NCI-H1694 treated with DMSO at 0.1 percent for 48 hours (cell line): Measurements from ENCODE around the gene TPPP2.
A peak's percentile ranks its signal among the peaks of the same experiment; 100 is the strongest.

Experiments
- DNase-seq: peaks from one replicate; lab custom pipeline; 2025; lab: John Stamatoyannopoulos, UW

Gene TPPP2

GRCh38 chr14:21017528-21018245 is 12.3 kb upstream of the TPPP2 start:
- DNase-seq = no peak

GRCh38 chr14:21018286-21018685 is 11.7 kb upstream of the TPPP2 start:
- no peak for DNase-seq

- no peak for DNase-seq
Measured at GRCh38 chr14:21018781-21019180, 11.2 kb upstream of the TPPP2 start.

- DNase-seq = no peak
Measured at GRCh38 chr14:21019366-21019765, 10.7 kb upstream of the TPPP2 start.

GRCh38 chr14:21020977-21021545 is 9.0 kb upstream of the TPPP2 start:
- DNase-seq = no peak

- DNase-seq = no peak
Measured at GRCh38 chr14:21022686-21023085, 7.3 kb upstream of the TPPP2 start.

- DNase-seq = no peak
Measured at GRCh38 chr14:21023174-21023573, 6.8 kb upstream of the TPPP2 start.

GRCh38 chr14:21023817-21024584 is 6.0 kb upstream of the TPPP2 start:
- DNase-seq = no peak

GRCh38 chr14:21024585-21025370 is 5.2 kb upstream of the TPPP2 start, which contains the start of gene NDRG2:
TSS of gene NDRG2 (minus strand) at chr14:21025061. CDS start at chr14:21023315, 1,746 bp downstream.
- peak; percentile 31 for DNase-seq

- no peak for DNase-seq
Measured at GRCh38 chr14:21025371-21026273, 4.4 kb upstream of the TPPP2 start.

GRCh38 chr14:21026274-21026987 is 3.6 kb upstream of the TPPP2 start:
- DNase-seq = no peak

- no peak for DNase-seq
Measured at GRCh38 chr14:21026988-21027315, 3.1 kb upstream of the TPPP2 start.

- no peak for DNase-seq
Measured at GRCh38 chr14:21030531-21030930, 514 bp downstream of the TPPP2 start.

GRCh38 chr14:21032326-21033132 is 2.5 kb downstream of the TPPP2 start:
- DNase-seq = no peak

- DNase-seq = no peak
Measured at GRCh38 chr14:21033133-21033698, 3.2 kb downstream of the TPPP2 start.

- no peak for DNase-seq
Measured at GRCh38 chr14:21034707-21035106, 4.7 kb downstream of the TPPP2 start, which contains the start of gene RNASE13. TSS of gene RNASE13 (minus strand) at chr14:21034807. CDS start at chr14:21034288, 519 bp downstream.

- DNase-seq = no peak
Measured at GRCh38 chr14:21036751-21037150, 6.7 kb downstream of the TPPP2 start.

- no peak for DNase-seq
Measured at GRCh38 chr14:21037156-21037555, 7.1 kb downstream of the TPPP2 start.
